LHCN-M2 (cell line): ENCODE data around the gene ANKRD24. TPM values are rescaled to one million over a fixed set of nuclear protein-coding genes. Genes with fewer than 3 reads are reported as not detected.
"Not testable (repeated sequence)": the region's sequence is repeated elsewhere in the genome, so short reads cannot be mapped to it uniquely, and the experiment has no call there.

ENCODE experiments used
- DNase-seq: peaks from one replicate; pipeline ENCODE4 v3.0.0-alpha.2; 2012; ENCODE audit warnings: low read depth
- total RNA-seq: library from RNA; depleted of rRNA; stranded (reverse); fragments of >200 nt; gene quantifications from 2 replicates; pipeline ENCODE4 v1.2.3, GENCODE V29; 2014

The ANKRD24 gene
- total RNA-seq, 1 experiment from 2014 or later = 0.17 TPM

DNA sequence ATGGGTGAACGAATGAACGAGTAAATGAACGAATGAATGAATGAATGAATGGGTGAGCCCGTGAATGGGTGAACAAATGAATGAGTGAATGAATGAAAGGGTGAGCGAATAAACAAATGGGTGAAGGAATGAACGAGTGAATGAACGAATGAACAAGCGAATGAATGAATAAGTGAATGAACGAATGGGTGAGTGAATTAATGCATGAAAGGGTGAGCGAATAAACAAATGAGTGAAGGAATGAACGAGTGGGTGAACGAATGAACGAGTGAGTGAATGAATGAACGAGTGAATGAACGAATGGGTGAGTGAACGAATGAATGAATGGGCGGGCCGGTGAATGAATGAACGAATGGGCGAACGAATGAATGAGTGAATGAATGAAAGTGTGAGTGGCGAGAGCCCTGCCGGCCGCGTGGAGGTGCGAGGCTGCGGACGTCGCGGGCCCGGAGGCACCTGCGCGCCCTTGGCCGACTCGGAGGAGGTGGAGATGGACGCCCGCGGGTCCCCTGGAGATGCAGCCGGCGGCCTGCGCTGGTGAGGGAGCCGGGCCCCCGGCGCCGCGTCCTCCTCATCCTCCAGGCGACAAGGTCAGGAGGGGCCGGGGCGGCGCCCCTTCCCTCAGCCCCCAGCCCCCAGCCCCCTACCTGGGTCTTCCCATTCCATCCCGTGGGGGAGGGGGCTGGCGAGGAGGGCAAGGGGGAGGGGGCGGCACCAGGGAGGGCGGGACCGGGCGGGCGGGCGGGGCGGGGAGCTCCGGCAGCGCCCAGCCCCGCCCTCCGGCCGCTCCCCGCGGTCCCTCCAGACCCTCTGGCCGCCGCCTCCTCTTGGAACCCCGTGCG lies 15.4 kb downstream of the ANKRD24 start:
- no peak for DNase-seq

DNA sequence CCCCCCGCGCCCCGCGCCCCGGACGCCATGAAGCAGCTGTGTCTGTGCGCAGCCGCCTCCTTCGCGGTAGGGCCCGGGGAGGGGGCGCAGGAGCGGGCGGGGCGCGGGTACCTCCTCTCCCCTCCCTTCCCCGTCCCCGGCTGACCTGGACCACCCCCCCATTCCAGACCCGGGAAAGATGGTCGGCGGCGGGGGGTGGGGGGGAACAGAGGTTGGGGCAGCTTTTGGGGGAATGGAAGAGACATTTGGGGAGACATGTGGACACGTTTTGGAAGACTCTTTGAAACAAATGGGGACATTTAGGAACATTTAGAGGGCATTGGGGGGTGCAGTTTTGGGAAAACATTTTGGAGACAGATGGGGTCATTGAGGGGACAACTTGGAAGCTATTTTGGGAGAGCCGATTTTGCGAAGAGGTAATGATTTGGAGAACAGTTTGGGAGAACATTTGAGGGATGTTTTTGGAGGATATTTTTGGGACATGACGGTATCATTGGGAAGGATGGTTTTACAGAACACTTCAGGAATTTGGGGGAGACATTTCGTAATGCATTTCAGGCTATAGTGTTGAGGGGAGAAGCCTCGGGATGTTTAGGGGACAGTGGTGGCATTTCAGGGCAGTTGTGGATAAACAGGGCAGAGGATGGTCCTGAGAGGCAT lies 16.1 kb downstream of the ANKRD24 start:
- DNase-seq = no peak

DNA sequence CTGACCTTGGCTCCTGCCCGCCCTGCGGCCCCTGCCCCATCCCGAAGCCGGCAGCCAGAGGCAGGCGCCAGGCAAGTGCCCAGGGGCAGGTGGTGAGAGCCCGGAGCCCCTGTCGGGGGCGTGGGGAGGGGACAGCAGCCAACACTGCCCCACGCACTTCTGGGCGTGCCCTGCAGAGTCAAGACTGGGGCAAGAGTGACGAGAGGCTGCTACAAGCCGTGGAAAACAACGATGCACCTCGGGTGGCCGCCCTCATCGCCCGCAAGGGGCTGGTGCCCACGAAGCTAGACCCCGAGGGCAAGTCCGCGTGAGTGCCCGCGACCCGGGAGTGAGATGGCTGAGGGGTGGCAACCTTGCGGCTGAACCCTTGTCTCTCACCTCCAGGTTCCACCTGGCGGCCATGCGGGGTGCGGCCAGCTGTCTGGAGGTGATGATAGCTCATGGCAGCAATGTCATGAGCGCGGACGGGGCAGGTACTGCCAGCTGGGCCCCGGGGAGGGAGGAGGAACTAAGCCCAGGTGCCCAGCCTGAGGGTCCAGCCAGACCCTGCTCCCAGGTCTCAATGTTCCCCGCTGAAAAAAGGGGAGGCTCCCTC lies 17.3 kb downstream of the ANKRD24 start:
- DNase-seq = no peak

DNA sequence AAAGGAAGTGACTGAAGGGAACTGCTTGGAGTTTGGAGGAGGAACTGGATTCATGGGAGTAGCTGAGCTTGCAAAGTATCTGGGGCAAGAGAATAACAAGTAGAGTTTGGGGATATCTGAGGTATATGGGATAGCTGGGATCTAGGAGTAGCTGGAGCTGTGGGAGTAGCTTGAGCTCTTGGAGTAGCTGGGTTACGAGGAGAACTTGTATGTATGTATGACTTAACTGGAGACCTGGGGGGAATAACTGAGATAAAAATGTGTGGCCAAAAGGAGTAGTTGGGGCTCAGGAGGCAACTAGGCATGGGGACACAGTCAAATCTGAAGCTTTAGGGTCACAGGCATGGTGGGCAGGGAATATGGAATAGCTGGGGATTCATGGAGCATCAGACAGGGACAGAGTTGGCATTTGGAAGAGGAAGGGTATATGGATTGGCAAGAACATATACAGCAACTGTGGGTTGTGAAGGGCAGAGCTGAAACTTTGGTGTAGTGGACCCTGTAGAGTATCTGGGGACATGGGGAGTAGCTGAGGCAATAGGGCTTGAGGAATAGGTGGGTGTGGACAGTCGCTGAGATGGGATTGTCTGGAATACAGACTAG lies 18.6 kb downstream of the ANKRD24 start:
- DNase-seq = no peak

DNA sequence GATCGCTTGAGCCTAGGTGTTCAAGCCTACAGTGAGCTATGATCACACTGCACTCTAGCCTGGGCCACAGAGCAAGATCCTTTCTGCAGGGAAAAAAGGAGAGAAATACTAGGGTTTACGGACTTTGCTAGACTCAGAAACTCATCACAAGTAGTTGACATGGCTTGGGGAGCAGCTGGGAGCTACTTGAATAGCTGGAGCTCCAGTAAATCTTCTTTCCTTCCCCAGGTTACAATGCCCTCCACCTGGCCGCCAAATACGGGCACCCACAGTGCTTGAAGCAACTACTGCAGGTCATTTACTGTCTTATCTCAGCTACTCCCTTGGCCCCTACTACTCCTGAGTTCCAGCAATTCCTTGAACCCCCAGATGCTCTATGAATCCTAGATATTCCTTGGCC lies 19.3 kb downstream of the ANKRD24 start:
- no peak for DNase-seq

DNA sequence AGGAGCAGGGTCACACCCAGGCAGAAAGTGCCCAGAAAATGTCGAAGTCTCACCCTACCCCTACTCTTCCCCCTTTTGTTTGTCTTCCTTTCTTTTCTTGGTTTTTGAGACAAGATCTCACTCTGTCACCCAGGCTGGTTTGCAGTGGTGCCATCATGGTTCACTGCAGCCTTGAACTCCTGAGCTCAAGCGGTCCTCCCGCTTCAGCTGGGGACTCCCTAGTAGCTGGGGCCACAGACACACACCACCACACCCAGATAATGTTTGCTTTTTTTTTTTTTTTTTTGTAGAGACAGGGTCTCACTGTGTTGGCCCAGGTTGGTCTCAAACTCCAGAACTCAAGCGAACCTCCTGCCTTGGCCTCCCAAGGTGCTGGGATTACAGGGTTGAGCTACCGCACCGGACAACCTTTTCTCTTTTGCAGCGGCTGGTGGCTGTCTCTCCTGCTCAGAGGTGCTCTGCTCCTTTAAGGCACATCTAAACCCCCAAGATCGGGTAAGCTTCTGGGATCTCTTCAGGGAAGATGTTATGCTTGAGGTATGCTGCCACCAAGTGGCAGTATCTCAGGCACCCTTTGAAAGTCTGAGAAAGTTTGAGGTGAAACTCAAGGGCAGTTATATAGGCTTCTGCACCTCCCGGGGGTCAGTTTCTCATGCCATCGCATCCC lies 24.5 kb downstream of the ANKRD24 start:
- peak; percentile 56 for DNase-seq

DNA sequence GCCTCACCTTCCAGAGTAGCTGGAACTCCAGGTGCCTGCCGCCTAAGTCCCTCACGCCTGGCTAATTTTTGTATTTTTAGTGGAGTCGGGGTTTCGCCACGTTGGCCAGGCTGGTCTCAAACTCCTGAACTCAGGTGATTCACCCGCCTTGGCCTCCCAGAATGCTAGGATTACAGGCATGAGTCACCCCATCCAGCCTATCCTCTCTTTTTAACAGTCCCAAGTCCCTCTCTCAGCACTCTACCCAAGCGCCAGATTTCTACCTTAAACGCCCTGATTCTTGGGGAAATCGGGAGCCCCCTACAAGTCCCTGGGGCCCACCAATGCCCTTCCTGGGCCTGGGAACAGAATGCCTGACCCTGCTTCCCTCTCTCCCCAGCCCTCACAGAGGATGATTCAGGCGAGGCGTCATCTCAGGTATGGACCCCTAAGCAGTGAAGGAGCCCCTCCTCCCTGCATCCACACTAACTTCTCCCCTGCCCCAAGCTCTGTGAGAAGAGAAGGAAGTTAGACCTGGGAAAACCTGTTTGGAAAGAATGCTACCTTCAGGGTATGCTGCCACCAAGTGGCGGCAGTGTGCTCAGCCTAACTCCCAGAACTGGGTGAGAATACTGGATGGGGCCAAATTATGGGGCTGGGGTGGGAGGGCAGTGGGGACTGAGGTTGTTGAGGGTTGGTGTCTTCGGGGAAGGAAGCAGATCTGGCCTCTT lies 26.1 kb downstream of the ANKRD24 start:
- peak; percentile 37 for DNase-seq

DNA sequence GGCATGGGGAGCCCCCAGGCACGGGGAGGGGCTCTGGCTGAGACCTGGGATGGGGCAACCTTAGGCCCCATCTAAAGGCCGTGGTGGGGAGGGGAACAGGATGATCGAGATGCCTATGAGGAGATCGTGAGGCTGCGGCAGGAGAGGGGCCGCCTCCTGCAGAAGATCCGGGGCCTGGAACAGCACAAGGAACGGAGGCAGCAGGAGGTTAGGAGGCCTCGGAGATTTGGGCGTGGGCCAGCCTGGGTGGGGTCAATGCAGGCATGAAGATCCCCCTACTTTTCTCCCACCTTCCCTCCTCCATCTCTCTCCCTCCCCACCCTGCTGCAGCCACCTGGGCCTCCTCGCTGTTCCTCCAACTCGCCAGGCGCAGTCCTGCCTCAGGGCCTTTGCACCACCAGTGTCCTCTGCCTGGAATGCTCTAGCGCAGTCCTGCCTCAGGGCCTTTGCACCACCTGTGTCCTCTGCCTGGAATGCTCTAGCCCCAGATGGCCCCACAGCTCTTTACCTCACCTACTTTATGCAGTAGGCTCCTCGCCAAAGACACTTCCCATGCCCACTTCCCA lies 27.8 kb downstream of the ANKRD24 start:
- DNase-seq = no peak

DNA sequence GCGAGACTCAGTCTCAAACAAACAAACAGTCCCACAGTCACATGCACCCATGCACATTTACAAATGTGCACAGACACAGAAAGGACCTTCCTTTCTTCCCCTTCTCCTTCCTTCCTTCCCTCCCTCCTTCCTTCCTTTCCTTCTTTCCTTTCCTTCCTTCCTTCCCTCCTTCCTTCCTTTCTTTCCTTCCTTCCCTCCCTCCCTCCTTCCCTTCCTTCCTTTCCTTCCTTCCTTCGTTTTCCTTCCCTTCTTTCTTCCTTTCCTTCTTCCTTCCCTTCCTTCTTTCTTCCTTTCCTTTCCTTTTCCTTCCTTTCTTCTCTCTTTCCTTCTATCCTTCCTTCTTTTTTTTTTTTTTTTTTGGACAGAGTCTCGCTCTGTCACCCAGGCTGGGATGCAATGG lies 30.6 kb downstream of the ANKRD24 start:
- no peak for DNase-seq

DNA sequence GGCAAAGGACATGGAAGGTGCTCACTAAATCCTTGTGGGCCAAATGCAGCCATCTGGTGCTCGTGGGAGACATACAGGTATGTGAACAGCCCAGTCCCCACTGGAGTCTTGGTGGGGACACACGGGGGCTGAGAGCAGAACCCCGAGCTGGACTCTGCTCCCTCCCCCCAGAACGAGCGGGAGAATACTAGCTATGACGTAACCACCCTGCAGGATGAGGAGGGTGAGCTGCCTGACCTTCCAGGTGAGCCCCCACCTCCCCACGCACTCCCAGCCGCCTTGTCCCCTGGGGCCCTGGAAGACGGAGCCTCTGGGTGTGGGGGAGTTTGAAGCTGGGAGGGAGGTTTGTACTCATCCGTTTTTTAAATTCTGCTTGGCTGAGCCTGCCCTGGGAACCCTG lies 33.3 kb downstream of the ANKRD24 start:
- DNase-seq = no peak

DNA sequence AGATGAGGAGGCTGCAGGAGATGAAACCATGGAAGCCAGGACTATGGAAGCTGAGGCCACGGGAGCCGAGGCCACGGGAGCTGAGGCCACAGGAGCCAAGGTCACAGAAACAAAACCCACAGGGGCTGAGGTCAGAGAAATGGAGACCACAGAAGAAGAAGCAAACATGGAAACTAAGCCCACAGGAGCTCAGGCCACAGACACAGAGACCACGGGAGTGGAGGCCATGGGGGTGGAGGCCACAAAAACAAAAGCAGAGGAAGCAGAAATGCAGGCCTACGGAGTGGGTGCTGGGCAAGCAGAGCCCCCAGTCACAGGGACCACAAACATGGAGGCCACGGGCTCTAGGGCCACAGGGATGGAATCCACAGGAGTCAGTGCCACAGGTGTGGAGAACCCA lies 34.4 kb downstream of the ANKRD24 start:
- no peak for DNase-seq

DNA sequence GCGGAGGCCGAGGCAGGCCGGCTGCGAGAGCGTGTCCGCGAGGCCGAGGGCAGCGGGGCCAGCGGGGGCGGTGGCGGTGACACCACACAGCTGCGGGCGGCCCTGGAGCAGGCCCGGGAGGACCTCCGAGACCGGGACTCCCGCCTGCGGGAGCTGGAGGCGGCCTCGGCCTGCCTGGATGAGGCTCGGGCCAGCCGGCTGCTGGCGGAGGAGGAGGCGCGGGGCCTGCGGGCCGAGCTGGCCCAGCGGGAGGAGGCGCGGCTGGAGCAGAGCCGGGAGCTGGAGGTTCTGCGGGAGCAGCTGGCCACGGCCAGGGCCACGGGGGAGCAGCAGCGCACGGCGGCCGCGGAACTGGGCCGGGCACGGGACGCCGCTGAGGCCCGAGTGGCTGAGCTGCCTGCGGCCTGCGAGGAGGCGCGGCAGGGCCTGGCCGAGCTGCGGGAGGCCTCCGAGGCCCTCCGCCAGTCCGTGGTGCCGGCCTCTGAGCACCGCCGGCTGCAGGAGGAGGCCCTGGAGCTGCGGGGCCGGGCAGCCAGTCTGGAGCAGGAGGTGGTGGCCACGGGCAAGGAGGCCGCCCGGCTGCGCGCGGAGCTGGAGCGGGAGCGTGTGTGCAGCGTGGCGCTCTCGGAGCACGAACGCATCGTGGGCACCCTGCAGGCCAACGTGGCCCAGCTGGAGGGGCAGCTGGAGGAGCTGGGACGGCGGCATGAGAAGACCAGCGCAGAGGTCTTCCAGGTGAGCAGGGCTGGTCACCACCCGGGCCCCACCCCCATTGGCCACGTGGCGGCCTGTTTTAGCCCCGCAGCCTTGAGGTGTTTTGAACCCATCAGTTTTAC lies 35.2 kb downstream of the ANKRD24 start:
- DNase-seq = no peak

DNA sequence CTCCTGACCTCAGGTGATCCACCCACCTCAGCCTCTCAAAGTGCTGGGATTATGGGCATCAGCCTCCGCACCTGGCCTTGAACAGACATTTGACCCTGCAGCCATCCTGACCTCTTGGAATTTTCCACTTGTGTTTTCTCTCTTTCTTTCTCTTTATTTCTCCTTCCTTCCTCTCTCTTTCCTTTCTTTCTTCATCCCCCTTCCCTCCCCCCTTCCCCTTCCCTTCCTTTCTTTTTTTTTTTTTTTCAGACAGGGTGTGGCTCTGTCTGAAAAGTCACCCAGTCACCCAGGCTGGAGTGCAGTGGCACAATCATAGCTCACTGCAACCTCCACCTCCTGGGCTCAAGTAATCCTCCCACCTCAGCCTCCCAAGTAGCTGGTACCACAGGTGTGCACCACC lies 36.0 kb downstream of the ANKRD24 start:
- not testable (repeated sequence) for DNase-seq

DNA sequence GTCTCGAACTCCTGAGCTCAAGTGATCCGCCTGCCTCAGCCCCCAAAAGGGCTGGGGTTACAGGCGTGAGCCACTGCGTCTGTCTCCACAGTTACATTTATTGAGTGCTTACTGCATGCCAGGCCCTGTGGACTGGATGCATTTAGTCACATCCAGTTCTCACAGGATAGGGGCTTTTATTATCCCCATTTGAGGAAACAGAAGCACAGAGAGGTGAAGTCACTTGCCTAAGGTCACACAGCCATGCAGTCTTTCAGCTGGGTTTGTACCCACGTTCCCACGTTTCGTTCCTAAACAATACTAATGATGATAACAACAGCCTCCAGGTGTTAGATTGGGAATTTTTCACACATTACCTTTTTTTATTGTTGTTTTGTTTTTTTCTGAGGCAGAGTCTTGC lies 37.7 kb downstream of the ANKRD24 start:
- DNase-seq = no peak

DNA sequence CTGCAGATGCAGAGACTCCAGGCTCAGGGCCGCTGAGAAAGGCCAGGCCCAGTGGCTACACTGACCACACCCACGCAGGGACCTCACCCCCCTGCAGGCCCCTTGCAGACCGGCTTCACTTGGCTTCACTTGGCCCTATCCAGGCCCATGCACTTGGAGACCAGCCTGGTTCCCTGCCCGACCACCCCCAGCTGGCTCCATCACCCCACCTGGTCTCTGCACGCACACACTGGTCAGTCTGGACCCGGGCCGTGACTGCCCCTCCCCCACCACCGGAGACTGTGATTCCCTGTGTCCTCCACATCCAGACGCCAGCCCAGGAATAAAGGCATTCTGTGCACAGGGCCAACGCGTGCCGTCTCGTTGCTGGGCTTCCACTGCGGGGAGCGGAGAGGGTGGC lies 42.0 kb downstream of the ANKRD24 start:
- no peak for DNase-seq

DNA sequence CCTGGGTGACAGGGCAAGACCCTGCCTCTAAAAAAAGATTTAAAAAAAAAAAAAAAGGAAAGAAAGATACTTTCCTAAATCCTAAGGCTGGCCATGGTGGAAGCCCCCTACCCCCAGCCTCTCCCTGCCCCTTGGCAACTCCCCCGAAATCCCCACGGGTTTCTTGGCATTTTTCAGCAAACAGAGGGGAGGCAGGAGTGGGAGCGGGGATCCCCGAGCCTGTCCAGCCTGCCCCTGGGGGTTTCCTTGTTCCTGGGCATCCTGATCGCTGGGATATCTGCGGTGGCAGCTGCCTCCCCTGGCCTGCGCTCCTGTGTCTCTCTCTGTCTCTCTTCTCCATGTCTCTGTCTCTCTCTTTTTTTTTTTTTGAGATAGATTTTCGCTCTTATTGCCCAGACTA lies 43.4 kb downstream of the ANKRD24 start:
- DNase-seq = no peak

DNA sequence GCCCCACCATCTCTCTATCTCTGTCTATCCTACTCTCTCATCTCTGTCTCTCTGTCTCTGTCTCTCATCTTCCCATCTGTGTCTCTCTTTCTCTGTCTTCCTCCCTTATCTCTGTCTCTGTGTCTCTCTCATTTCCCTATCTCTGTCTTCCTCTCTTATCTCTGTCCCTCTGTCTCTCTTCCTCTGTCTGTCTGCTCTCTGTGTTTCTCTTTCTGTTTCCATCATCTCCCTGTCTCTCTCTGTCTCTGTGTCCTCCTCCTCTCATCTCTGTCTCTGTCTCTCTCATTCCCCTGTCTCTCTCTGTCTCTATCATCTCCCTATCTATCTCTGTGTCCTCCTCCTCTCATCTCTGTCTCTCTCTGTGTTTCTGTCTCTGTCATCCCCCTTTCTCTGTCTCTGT lies 45.3 kb downstream of the ANKRD24 start:
- no peak for DNase-seq

DNA sequence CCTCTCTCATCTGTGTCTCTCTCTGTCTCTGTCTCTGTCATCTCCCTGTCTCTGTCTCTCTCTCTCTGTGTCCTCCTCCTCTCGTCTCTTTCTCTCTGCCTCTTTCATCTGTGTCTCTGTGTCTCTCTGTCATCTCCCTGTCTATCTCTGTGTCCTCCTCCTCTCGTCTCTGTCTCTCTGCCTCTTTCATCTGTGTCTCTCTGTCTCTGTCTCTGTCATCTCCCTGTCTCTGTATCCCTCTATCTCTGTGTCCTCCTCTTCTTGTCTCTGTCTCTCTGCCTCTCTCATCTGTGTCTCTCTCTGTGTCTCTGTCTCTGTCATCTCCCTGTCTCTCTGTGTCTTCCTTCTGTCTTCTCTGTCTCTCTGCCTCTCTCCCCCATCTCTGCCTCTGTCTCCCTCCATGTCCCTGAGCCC lies 46.3 kb downstream of the ANKRD24 start:
- DNase-seq = no peak

DNA sequence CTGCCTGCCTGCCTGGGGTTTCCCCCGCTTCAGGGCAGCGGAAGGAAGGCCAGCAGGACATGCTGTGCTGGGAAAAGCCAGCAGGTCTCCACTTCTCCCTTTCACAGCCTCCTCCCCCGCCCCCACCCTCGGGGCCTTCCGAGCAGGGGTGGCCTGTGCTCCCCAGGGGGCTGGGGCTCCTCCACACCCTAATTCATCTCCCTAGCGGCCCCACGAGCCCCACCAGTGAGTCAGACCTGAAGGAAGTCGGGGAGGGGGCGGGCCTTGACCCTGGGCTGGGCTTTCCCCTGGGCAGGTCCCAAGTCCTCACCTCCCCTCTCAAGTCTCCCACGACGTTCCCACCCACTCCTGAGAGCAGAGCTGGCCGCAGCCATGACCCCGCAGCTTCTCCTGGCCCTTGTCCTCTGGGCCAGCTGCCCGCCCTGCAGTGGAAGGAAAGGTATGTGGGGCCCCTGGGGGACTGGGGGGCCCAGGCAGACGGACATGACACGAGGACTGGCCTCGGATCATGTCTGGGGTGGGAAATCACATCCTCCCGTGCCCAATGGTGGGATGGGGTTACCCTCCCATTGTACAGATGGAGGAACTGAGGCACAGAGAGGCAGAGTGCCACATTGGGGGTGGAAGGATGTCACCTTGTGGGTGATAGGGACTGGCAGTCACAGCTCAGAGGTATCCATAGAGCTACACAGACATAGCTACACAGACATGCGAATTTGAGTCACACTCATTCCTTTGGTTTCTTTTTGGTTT lies 46.9 kb downstream of the ANKRD24 start, which contains the start of gene EBI3:
Gene EBI3 (plus strand): TSS at position 345 of the 753 bp plus-strand sequence. CDS start 28 bp downstream, at position 373.
- peak; percentile 24 for DNase-seq
